ENCODE measurements around the gene CDK6. TPM values are rescaled to one million over a fixed set of nuclear protein-coding genes. Genes with fewer than 3 reads are reported as not detected.

CDK6 gene
- total and polyA plus RNA-seq, 2 of the 8 experiments (the other 6 are each of a cell fraction or from before 2014, with no cell fraction given), result 5.9 to 18.9 TPM

- H3K18ac ChIP-seq (ENCODE audit: extremely low read depth, low read length), result no peak overlapping the region
- no peak overlapping the region for H3K14ac ChIP-seq (ENCODE audit: insufficient read length)
- peak; percentile 19 for FAIRE-seq
- TF ChIP-seq ATF2 (IDR thresholded peaks at IDR 0.05; ENCODE audit: low read length), result no peak
- no peak for TF ChIP-seq SAP30 (IDR thresholded peaks at IDR 0.05; ENCODE audit: insufficient read depth, insufficient replicate concordance, low read length)
- no peak for TF ChIP-seq POLR2A (IDR thresholded peaks at IDR 0.05; ENCODE audit: control extremely low read depth in 1 of 2, low read depth in 2 of 2, low read length in 2 of 2)
- no peak for TF ChIP-seq CREB1 (IDR thresholded peaks at IDR 0.05)
- TF ChIP-seq BACH1 (IDR thresholded peaks at IDR 0.05; ENCODE audit: low read length), result no peak
- no peak for TF ChIP-seq ASH2L (IDR thresholded peaks at IDR 0.05; ENCODE audit: low read length)
Measured at GRCh38 chr7:92848441-92848840, 12.1 kb upstream of the CDK6 start.

More at GRCh38 chr7:92848441-92848840, 12.1 kb upstream of the CDK6 start:
- no peak overlapping the region for H2AFZ ChIP-seq (ENCODE audit: low read length)
- H3K9ac ChIP-seq (replicated peaks in 1 of 4; ENCODE audit: extremely low read depth in 1 of 4, low read depth in 3 of 4, low read length in 3 of 4), result no peak overlapping the region
- no peak overlapping the region for H4K8ac ChIP-seq (ENCODE audit: extremely low read depth, insufficient read depth, low read length)
- no peaks in the 10 kb centered on the region for H3K4me1 ChIP-seq (replicated peaks in 1 of 4; ENCODE audit: control insufficient read depth in 3 of 4, insufficient read depth in 4 of 4, low read length in 3 of 4)
- no peak overlapping the region for H3K27ac ChIP-seq (ENCODE audit: low read depth, low read length)
- no peak overlapping the region for H3K4me2 ChIP-seq (ENCODE audit: insufficient read depth in 1 of 2, low read depth in 2 of 2, low read length in 2 of 2)
- 83% methylated on average over 2 of the region's 2 CpGs; no CpG with 5 or more reads in 1 of the 2 experiments for WGBS, 2 experiments (ENCODE audit: extremely low coverage in 1 of 2, insufficient coverage in 1 of 2, insufficient read length in 1 of 2, insufficient replicate concordance in 2 of 2, low coverage in 1 of 2, low lambda C conversion rate in 2 of 2, missing lambda C conversion rate in 1 of 2)
- no peak overlapping the region for H2BK12ac ChIP-seq (ENCODE audit: low read depth, low read length)
- H3K36me3 ChIP-seq (ENCODE audit: control insufficient read depth in 2 of 4, insufficient read depth in 4 of 4, low read length in 3 of 4), result no peaks in the 10 kb centered on the region
- H3K9me3 ChIP-seq (ENCODE audit: insufficient read depth in 2 of 2, low read depth in 1 of 2, low read length in 1 of 2), result no peaks in the 10 kb centered on the region
- no peak overlapping the region for H2BK5ac ChIP-seq (ENCODE audit: low read depth, low read length)
- H3K23ac ChIP-seq (ENCODE audit: insufficient read length), result no peak overlapping the region
- ChIA-PET POLR2A (ENCODE audit: partially characterized antibody) (interaction anchor here (0.6 kb wide), 1 partner anchor 259 kb away, joined by 3 read pairs; no protein-coding TSS in a partner anchor), CTCF (ENCODE audit: partially characterized antibody) (interaction anchor here (0.7 to 1.6 kb wide), 2 partner anchors 16 to 140 kb away, joined by 5 read pairs; no protein-coding TSS in a partner anchor)
- H2AK5ac ChIP-seq (ENCODE audit: low read depth, low read length), result no peak overlapping the region
- H3K79me1 ChIP-seq (ENCODE audit: low read depth, low read length), result no peaks in the 10 kb centered on the region
- H3K4ac ChIP-seq (replicated peaks; ENCODE audit: insufficient read length, low read depth, low read length), result no peak overlapping the region
- no peaks in the 10 kb centered on the region for H3K23me2 ChIP-seq (ENCODE audit: low read depth, low read length)
- H4K91ac ChIP-seq (replicated peaks; ENCODE audit: insufficient read length, low read length), result no peak overlapping the region
- no peak overlapping the region for H2BK120ac ChIP-seq (replicated peaks; ENCODE audit: low read depth, low read length)
- H4K20me1 ChIP-seq (replicated peaks in 1 of 2; ENCODE audit: control insufficient read depth in 1 of 2, insufficient read depth in 2 of 2, low read length in 2 of 2), result no peaks in the 10 kb centered on the region
- no peak overlapping the region for H3K56ac ChIP-seq (replicated peaks; ENCODE audit: insufficient read length, low read depth, low read length)
- H3K27me3 ChIP-seq (replicated peaks in 1 of 4; ENCODE audit: control insufficient read depth in 3 of 4, extremely low read depth in 1 of 4, insufficient read depth in 3 of 4, low read length in 3 of 4), result no peaks in the 10 kb centered on the region
- H3K4me3 ChIP-seq (ENCODE audit: extremely low read depth in 1 of 4, insufficient read depth in 2 of 4, low read depth in 3 of 4, low read length in 4 of 4), result no peak overlapping the region
- H2BK15ac ChIP-seq (ENCODE audit: low read length), result no peak overlapping the region
- no peak overlapping the region for H4K5ac ChIP-seq (ENCODE audit: insufficient read length, low read depth, low read length)
- H3K79me2 ChIP-seq (ENCODE audit: control insufficient read depth in 1 of 2, insufficient read depth in 2 of 2, low read length in 2 of 2), result no peaks in the 10 kb centered on the region
- H2BK20ac ChIP-seq (ENCODE audit: low read length), result no peak overlapping the region
- no peak for DNase-seq (ENCODE audit: low read depth in 1 of 2, low spot score in 2 of 2)

Measured in H1 (cell line).